Ureter (tissue), 1 donor: ENCODE data around the gene BHMT. TPM values are rescaled to one million over a fixed set of nuclear protein-coding genes. Genes with fewer than 3 reads are reported as not detected.
A peak's percentile ranks its signal among the peaks of the same experiment; 100 is the strongest.
"Not testable (repeated sequence)": the region's sequence is repeated elsewhere in the genome, so short reads cannot be mapped to it uniquely, and the experiment has no call there.

Experiments used
- DNase-seq: peaks from one replicate; pipeline ENCODE4 v3.0.0-alpha.2; 2020; ENCODE audit warnings: low spot score
- total RNA-seq: library from RNA; stranded (reverse); gene quantifications from one replicate; pipeline ENCODE4 v1.2.4, GENCODE V29; 2023
- donor health status: DM: yes; HTN: yes; CAD: no.

Gene BHMT
- total RNA-seq, 1 donor from 2014 or later: 8.7 TPM

DNA sequence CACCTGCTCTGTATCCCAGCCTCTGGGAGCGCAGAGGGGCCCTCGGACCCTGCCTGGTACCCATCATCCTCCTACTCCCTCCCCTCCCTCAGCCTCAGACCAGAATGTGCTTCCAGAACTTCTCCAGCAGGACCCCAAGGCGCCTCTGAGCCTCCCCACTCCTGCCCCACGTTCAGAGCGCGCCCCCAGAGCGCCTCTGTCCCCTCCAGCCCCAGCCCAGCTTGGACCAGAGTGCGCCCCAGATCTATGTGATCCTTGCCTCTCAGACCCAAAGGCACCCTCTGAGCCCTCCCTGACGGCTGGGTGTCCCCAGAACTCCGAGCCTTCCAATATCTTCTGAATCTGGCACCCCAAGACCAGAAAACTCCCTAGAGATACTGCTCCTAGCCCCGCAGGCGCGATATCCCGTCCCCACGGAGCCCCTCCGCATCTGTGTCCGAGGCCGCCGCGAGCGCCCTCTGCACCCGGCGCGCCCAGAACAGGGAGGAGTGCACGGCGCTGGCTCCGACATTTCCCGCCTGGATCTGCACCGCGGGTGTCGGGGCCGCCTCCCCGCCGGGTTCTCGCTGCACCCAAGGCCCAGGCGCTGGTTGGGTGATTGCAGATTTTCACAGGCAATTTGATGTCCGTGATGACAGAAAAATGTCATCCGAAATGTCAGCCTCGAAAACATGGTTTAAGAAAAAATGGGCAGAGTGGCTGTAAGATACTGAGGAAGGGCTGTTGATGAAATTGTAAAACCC, 522 bp downstream of the BHMT start:
- DNase-seq: no peak

DNA sequence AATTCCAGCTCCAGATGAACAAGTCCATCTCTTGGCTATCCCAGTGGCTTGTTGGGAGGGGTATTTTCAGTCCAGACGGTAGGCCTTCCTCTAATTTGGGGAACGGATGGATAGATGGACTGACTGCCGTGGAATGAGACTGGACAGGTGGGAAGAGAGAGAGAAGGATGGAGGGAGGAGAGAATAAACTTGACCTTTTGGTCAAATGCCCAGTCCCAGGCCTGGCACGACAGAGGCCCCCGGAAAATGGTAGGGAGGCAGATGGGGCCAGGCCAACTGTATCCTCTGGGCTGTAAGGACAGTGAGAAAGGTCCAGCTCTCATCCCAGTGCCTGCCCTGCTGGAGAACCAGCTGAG, 1.1 kb downstream of the BHMT start:
- no peak for DNase-seq

DNA sequence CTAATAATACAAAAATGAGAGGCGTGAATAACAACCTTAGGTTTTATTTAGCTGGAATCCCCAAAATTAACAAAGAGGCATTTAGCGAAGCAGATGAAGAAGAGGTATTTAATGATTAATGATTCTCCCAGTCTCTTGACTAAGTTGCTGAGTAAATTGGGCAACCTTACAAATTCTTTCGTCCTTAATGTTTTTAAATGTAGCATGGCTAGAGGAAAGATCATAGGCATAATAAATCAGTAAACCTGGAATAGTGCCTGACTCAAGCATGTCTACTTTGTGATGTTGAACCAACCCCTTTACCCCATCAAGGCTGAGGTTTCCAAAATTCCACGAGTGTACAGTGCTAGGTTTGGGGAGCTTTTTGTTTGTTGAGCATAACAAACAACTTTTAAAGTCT, 7.9 kb downstream of the BHMT start:
- DNase-seq: no peak

DNA sequence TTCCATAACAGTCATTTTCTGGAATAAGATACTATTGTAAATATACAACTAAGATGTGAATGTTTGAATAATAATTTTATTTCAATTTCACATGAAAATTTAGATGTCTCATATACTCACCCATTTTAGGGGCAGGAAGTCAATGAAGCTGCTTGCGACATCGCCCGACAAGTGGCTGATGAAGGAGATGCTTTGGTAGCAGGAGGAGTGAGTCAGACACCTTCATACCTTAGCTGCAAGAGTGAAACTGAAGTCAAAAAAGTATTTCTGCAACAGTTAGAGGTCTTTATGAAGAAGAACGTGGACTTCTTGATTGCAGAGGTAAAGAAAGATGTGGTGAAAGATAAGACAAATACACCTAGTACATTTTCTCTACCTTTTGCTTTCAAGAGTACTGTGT, 8.6 kb downstream of the BHMT start:
- no peak for DNase-seq

DNA sequence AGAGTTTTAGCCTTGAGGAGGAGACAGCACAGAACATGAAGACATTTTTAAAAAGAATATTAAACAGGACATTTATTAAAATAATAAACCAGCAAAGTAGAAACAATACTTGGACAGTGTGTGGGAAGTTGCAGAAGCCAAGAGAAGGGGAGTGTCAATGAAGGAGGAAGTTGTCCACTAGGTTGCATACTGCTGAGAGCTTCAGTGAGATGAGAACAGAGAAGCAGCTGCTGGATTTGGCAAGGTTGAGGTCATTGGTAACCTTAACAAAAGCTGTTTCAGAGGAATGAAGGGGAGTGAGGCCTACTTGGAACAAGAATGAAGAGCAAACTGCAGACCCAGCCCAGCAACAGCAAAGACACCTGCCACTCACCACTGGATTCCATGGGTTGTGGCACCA, 11.4 kb downstream of the BHMT start:
- no peak for DNase-seq

DNA sequence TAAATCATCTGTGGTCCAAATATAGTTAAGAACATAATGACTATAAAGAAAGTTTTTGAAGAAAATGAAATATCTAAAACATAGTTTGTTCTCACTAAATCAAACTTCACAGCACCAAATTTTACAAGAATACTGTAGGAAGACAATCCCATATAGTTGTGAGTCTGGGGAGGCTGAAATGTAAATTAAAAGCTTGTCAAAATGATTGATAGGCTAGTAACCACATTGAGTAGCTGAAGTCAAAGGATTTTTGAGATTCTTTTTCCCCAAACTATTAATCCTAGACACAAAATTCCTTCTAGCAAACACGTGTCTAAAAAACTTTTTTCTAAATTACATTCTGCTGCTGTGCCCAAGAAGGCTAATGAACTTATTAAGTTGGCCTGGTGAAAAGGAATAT, 13.0 kb downstream of the BHMT start:
- DNase-seq: no peak

DNA sequence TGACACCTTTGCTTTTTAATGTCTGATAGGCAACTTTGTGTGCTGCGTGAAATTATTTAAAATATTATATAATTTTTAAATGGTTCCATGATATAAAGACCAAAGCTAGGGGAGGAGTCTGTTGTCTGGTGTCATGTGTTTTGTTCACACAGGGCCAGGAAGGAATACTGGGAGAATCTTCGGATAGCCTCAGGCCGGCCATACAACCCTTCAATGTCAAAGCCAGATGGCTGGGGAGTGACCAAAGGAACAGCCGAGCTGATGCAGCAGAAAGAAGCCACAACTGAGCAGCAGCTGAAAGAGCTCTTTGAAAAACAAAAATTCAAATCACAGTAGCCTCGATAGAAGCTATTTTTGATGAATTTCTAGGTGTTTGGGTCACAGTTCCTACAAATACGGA, 19.2 kb downstream of the BHMT start:
- DNase-seq: no peak

DNA sequence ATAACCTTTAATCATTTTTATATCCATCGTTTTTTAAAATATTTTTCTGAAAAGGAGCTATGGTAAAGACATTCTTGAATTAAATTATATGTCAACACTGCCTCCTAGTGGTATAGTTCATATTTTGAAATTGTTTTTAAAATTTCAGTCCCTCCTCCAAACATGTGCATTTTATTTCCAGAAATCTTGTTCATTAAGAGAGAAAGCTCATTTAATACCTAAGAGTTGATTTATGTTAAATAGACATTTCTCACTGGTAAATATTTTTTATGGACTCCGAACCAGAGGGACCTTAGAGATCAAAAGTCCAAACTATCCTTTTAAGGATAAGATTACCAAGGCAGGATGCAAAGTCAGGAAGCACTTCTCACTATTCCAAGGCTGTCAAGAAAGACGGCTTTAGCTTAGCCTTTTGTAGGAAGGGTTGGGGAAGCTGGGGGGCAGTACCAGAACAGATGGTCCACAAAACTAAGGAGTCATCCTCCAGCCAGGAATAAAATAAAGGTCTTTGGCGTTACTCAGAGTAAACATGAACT, 21.6 kb downstream of the BHMT start:
- no peak for DNase-seq

DNA sequence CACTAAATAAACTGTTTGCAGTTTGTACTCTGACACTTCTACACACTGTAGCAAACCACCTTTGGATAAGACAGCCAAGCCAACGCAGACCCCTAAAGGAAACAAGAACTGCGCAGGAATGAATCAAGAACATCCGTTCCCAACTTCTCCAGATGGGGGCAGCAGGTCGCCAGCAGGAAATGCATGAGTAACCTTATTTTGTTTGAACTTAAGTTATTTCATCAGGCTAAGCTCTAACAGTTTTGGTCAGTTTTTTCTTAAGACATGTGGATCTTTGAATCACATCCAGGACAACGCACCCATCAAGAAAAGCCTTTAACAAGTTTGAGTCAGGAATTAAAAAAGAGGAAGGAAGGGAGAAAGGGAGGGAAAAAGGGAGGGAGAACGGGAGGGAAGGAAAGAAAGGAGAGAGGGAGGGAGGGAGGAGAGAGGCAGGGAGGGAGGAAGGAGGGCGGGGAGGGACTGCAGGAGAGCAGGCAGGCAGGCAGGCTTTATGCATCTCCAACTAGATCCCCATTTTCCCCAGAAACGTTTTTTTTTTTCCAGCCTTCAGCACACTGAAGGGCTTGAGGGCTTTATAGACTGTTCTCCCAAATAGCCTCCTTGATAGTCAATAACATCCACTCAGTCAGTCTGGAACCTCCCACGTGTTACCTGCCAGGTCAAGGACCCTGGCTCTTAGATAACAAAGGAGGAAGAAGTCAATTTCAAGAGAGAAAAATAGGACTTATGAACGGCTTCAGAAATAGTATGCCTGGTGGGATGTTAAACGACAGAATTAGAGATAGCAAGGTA, 22.2 kb downstream of the BHMT start:
- peak; percentile 73 for DNase-seq

DNA sequence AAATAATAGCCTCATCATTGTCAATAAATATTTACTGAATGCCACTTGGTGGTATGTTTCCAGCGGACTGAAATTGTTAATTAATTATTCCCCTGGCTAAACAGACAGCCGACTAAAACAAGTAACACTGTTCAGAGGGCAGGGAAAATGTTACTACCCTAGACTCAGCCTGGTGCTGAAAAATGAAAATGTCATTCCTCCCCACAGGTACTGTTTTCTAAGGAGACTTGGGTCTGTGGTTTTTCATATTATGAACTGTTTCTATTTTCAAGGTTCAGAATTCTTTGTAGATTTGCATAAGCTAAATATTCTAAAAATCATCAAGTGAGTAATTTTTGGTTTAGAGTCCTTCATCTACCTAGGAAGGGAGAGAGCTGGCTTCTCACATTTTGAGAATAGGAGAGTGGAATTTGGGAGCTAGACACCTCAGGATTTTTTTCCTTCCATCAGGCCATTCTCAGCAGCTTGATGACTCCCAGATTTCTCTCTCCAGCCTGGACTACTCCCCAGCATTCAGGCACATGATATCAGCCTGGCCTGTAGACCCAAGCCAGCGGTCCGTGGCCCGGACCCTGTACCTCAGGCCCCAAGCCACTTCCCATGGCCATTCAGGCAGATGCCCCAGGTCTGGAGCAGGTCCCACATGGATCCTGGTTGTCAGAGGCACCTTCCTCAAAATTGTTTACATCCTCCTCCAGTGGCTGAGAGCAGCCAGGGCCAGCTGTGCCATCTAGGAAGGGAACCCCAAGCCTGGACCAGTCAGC, 24.4 kb downstream of the BHMT start:
- DNase-seq: no peak

DNA sequence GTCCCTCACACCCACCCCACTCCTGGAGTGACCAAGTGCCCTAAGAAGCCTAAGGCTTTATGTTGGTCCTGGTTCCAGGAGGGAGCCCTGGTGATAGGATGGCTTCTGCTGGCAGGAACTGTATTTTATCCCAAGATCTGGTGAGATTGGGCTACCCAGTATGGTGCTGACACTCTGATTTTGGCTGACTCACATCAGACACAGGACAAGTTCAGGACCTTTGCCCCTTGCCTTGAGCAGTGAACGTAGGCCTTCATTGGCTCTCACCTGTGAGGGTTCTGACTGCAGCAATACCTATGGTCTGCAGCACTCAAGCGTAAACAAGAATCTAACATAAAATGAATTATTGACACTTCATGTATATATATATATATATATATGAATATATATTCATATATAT, 25.0 kb downstream of the BHMT start:
- DNase-seq: no peak

DNA sequence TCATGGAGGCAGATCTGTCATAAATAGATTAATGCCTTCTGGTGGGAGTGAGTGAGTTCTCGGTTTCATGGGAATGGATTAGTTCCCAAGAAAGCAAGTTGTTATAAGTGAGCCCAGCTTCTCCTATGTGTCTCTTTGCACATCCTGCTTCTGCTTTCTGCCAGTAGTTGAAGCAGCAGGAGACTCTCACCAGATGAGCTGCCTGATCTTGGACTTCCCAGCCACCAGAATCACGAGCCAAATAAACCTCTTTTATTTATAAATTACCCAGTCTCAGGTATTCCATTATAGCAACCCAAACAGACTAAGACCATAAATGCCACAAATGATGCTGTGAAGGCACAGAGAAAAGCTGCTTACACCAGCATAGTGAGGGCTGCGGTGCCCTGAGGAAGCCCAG, 28.9 kb downstream of the BHMT start:
- DNase-seq: no peak

DNA sequence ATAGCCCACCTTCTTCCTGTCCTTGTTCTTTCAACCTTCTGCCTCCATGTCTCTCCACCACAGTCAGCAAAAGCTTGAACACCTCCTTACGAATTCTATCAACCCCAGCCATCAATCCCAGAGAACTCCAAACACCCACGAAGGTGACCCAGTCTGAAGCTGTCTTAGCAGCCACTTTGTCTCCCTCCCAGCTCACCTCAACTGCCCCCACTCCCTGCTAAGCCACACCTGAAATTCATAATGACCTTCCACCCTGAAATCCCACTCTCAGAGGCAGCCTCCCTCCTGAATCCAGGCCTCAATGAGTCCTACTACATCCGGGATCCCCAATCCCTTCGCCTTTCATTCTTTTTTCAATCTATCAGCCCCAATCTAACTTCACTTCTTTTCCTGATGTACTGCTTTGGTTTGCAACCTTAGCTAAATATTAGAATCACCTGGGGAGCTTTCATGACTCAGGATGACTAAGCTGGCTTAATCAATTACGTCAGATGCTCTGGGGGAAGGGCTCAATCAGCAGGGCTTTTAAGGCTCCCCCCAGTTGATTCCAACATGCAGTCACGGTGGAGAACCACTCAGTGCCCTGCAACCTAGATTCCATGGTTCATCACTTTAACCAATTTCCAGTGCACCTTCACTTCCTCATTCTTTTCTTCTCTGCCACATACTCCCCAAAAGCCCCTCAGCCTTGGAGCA, 32.2 kb downstream of the BHMT start:
- DNase-seq: no peak

DNA sequence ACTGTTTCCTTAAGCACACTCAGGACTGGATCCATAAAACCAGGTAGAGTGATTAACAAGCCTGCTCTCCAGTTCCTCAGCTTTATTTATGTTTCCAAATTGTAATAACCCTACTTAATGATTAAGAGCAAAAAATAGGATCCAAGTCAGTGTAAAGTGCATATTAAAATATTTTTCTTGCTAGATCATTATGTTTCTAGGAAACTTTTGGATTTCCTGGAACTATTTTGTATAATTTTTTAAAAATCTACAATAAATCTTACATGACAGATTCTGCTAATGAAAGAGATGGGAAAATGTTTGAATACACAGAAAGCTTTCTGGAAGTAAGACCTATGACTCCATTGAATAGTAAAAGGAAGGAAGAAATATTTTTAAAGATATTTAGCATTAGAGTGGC, 35.5 kb downstream of the BHMT start:
- DNase-seq: no peak

DNA sequence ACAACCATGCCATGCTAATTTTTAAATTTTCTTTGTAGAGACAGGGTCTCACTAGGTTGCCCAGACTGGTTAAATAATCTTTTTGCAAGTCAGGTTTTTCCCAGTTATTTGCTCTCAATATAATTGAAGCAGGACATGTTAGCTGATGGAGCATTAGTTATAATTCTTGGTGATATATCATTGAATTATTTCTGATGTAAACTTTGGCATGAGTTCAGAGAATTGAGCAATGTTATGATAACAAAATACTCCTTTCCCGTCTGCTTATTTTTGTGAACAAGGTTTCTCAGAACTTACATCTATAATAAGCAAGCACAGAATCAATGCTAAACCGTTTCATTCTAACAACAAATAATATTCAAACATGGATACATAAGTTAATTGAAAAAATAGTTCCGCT, 37.8 kb downstream of the BHMT start:
- DNase-seq: no peak

DNA sequence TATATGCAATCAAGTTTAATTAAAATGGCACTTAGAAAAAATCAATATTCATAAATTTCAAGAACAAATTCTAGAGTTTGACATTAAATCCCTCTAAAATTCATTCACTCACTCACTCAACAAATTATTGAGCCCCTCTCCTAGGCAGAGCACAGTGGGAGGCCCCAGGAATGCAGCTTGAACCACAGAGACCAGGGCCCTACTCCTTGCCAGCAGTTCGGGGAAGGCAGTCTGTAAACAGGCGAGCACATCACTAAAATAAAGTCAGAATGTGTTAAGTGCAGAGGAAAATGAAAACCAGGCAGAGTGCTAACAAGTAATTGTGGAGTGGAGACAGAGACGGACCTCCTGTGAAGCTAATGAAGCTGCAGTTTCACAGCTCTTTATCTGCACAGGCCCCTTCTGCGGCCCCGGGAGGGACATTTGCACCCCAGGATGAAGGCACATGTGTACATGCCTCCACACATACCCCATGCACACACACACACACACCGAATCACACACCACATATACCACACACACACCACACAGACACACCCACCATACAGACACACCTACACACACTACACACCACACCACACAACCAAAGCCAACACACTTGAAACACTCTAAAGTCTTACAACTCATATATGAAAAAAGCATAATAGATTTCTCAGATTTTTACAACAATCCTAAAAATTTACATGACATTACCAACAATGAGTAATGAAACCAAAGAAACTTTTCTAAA, 40.5 kb downstream of the BHMT start:
- DNase-seq: no peak

DNA sequence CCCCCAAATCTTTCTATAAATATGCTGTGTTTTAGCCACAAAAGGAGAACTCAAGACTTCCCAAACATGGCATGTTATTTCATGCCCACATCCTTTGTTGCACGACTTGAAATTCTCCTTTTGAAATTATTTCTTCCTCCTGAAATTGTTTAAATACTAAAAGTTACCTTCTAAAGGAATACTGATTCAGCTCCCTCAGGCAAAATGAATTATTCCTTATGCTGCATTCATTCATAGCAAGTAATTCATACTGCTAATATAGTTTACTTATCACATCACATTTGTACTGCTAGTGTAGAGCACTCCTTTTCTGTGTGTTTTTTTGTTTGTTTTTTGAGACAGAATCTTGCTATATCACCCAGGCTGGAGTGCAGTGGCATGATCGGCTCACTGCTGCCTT, 45.7 kb downstream of the BHMT start:
- no peak for DNase-seq

DNA sequence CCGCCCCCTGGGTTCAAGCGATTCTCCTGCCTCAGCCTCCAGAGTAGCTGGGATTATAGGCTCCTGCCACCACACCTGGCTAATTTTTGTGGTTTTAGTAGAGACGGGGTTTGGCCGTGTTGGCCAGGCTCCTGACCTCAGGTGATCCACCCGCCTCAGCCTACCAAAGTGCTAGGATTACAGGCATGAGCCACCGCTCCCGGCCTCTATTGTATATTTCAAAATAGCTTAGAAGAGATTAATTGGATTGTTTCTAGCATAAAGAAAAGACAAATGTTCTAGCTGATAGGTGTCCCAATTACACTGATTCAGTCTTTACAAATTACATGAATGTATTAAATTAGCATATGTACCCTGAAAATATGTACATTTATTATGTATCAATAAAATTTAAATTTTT, 50.0 kb downstream of the BHMT start:
- not testable (repeated sequence) for DNase-seq

DNA sequence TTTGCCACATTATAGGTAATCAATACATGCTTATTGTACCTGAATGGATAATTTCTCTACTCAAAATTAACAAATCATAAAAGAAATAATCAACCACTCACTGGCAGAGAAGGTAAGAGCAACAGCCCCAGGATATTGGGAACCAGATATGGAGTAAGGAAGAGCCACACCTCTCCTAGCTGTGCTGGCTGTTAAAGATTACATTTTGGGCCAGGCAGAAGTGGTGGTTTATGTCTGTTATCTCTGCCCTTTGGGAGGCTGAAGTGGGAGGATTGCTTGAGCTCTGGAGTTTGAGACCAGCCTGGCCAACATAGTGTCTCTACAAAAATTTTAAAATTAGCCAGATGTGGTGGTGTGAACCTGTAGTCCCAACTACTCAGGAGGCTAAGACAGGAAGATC, 56.4 kb downstream of the BHMT start:
- no peak for DNase-seq

DNA sequence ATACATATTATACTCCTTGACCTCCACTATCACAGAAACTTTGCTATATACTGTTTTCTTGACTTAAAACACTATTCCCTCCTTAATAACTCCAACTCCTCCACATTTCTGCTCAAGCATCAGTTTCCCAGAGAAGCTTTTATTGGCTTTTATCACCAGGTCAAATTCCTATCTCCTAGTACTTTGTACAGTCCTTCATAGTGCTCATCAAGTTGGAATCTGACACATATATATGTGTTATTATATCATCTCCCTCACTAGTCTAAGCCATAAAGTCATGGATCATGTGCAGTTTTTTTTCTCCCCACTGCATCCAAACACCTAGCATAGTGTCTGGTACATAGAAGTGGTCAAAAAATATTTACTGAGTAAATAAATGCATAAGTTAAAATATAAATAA, 59.1 kb downstream of the BHMT start:
- no peak for DNase-seq

DNA sequence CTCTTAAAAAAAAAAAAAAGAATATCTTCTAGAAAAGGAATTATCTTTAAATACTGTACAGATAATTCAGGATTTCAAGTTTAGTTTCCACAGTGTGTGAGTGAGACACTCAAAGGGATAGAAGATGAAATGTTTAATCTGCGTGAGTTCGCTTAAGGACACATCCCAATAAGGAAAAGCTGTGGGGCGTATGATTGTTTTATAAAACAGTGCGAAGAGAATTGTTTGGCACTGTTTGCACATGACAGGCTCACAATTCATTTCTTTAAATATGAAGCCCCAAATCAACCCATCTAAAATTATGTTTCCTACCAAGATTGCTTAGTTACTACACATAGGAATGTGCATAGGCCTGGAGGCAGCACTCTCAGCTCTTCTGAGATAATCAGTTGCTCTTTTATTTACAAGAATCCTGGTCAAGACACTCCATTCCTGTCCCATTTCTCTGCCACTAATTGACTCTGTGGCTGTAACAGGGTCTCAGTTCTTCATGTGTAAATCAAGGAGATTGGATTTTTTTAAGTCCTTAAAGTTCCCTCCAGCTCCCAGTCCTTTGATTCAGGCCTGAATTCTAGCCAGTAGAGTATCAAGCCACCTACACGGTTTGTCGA, 60.1 kb downstream of the BHMT start:
- DNase-seq: no peak
